CD4-positive, alpha-beta memory T cell (primary cell): ENCODE results near the gene PREPL. TPM values are rescaled to one million over a fixed set of nuclear protein-coding genes. Genes with fewer than 3 reads are reported as not detected.

ENCODE experiments used
- CTCF ChIA-PET: fragments of 350-600 bp; sonication (Branson Sonifier 250); formaldehyde crosslinking; loops from one replicate; lab custom pipeline; 2021; ENCODE audit warnings: inconsistent platforms; ENCODE audit not compliant: partially characterized antibody; lab: Charles Lee
- POLR2A ChIA-PET: fragments of 350-600 bp; sonication (Branson Sonifier 250); formaldehyde crosslinking; loops from one replicate; lab custom pipeline; 2021; ENCODE audit not compliant: partially characterized antibody; lab: Charles Lee
- DNase-seq, 5 donors: peaks; one replicate each; pipeline versions ENCODE4 v3.0.0 to v3.0.0-alpha.2; 2020 to 2022; ENCODE audit warnings: mixed read lengths in 1 of 5
- H3K27ac ChIP-seq: one replicate; pipeline ENCODE4 v1.7.0; 2013; ENCODE audit warnings: low read depth, low read length
- H3K27me3 ChIP-seq: 2 replicates; pipeline ENCODE4 v1.7.0; 2013; ENCODE audit warnings: mild to moderate bottlenecking, low read length, moderate library complexity; ENCODE audit not compliant: insufficient read depth
- H3K36me3 ChIP-seq: 2 replicates; pipeline ENCODE4 v1.7.0; 2013; ENCODE audit warnings: mild to moderate bottlenecking, low read length, moderate library complexity; ENCODE audit not compliant: insufficient read depth
- H3K4me1 ChIP-seq: 2 replicates; pipeline ENCODE4 v1.7.0; 2013; ENCODE audit warnings: mild to moderate bottlenecking, low read length, moderate library complexity; ENCODE audit not compliant: insufficient read depth
- H3K4me3 ChIP-seq, 2 donors: one replicate each; pipeline ENCODE4 v1.7.0; 2013; ENCODE audit warnings: low read length in 2 of 2, mild to moderate bottlenecking in 1 of 2
- H3K9me3 ChIP-seq, 2 donors: one replicate each; pipeline ENCODE4 v1.7.0; 2013; ENCODE audit warnings: low read length in 2 of 2, control low read depth in 1 of 2; ENCODE audit not compliant: control insufficient read depth in 1 of 2
- H3K27ac Mint-ChIP-seq, 7 donors: one replicate each; pipeline ENCODE4 v1.8.0; 2020 to 2021; ENCODE audit warnings: mixed read lengths in 7 of 7, mild to moderate bottlenecking in 6 of 7, inconsistent platforms in 3 of 7, moderate library complexity in 3 of 7
- H3K27me3 Mint-ChIP-seq, 2 donors: one replicate each; pipeline ENCODE4 v1.8.0; 2020 to 2021; ENCODE audit warnings: mixed read lengths in 2 of 2
- H3K36me3 Mint-ChIP-seq, 2 donors: one replicate each; pipeline ENCODE4 v1.8.0; 2020 to 2021; ENCODE audit warnings: mixed read lengths in 2 of 2, inconsistent platforms in 1 of 2, mild to moderate bottlenecking in 1 of 2
- H3K4me1 Mint-ChIP-seq, 4 donors: one replicate each; pipeline ENCODE4 v1.8.0; 2020 to 2021; ENCODE audit warnings: mixed read lengths in 4 of 4, mild to moderate bottlenecking in 1 of 4
- H3K4me3 Mint-ChIP-seq, 8 donors: one replicate each; pipeline ENCODE4 v1.8.0; 2020 to 2021; ENCODE audit warnings: mixed read lengths in 8 of 8, mild to moderate bottlenecking in 7 of 8, moderate library complexity in 6 of 8, inconsistent platforms in 3 of 8
- H3K9me3 Mint-ChIP-seq, 8 donors: one replicate each; pipeline ENCODE4 v1.8.0; 2020 to 2021; ENCODE audit warnings: mixed read lengths in 8 of 8, mild to moderate bottlenecking in 5 of 8, inconsistent platforms in 3 of 8, moderate library complexity in 1 of 8
- intact Hi-C: fragments of 100-400 bp; cut with micrococcal nuclease; formaldehyde crosslinking; loops from one replicate; pipeline ENCODE4 v1.15.1; 2023
- polyA plus RNA-seq, 2 donors: library from polyadenylated mRNA; unstranded; fragments of 300-500 nt; fragmentation: Illumina TruSeq; gene quantifications; one replicate each; pipeline ENCODE4 v1.2.3, GENCODE V29; 2021
- total RNA-seq, 2 experiments: library from RNA; stranded (reverse); gene quantifications; one replicate each; pipeline ENCODE4 v1.2.3, GENCODE V29; 2021

The PREPL gene
- total and polyA plus RNA-seq, 4 experiments from 2014 or later, result 19.6 to 42.8 (median 29.8) TPM

DNA sequence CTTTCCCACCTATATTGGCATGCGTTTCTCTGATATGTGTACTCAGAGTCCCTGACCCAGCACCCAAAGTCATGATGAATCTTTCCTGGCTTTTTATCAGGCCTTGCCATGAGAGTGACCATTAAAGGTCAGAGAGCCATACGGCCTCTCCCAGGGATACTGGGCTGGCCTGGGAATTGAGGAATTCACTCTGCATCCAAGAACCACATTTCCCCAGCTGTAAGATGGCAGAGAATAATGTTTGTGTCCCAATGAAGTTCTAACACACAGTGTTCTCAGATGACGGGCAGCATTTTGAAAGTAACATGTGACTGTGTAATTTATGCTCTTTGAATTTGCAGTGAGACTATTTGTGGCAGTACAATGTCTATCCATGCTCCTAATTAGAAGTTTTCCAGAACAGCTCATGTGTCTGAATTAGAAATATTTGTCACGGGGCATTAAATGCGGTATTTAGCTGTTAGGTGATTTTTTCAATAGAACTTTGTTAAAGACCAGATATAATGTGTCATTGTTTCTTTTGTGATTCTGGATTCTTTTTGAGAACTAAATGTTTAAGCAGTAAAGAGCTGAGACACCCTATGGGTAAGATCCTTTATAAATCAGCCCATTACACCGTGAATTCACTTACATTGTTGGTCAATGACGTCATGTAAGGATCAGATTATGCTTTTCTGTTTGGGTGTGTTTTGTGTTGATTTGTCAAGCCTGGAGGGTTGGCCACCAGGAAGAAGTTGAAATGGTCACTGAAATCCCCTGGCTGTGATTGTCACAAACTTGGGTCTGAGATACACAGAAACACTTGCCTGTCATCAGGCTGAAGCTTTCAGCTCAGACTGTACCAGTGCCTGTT is 93.3 kb downstream of the PREPL start:
- no peak for DNase-seq
- Histone ChIP-seq H3K4me3 (no peak overlapping the region), H3K27me3 (no peaks in the 10 kb centered on the region), H3K4me1 (no peaks in the 10 kb centered on the region), H3K27ac (no peak overlapping the region), H3K9me3 (no peaks in the 10 kb centered on the region), H3K36me3 (no peaks in the 10 kb centered on the region)
- Mint-ChIP-seq H3K36me3 (no peaks in the 10 kb centered on the region), H3K27me3 (peaks cover 0 to 2% of the 10 kb centered on the region in 2 donors), H3K9me3 (peaks cover 0 to 3% (median 0%) of the 10 kb centered on the region in 8 donors), H3K27ac (no peak overlapping the region), H3K4me3 (no peak overlapping the region), H3K4me1 (peaks cover 0 to 4% (median 0%) of the 10 kb centered on the region in 4 donors)
- ChIA-PET POLR2A (no interaction called here), CTCF (interaction anchor here (0.7 to 1.2 kb wide), 2 partner anchors 224 to 316 kb away, joined by 3 read pairs; no protein-coding TSS in a partner anchor)
- intact Hi-C loops, result no loop called here

Other genes with a start within 250 kb of the PREPL start
- 10 to 100 TPM; 69.0 to 79.3 TPM for gene PPM1B, start 192.6 kb downstream of the PREPL start, total RNA-seq
- 10 to 100 TPM; 52.4 to 61.1 TPM for gene PPM1B, start 192.6 kb downstream of the PREPL start, polyA plus RNA-seq
- gene SLC3A1, start 86.0 kb downstream of the PREPL start, total RNA-seq, result under 1 TPM; 0.41 to 0.64 TPM
- gene SLC3A1, start 86.0 kb downstream of the PREPL start, polyA plus RNA-seq, result under 1 TPM in 1 of 2 donors, not detected in 1; 0.79 TPM
- gene CAMKMT, start 453 bp upstream of the PREPL start, total RNA-seq, result 10 to 100 TPM; 15.3 to 16.2 TPM
- 10 to 100 TPM in 1 of 2 donors, 1 to 10 TPM in 1; 9.3 to 19.7 TPM for gene CAMKMT, start 453 bp upstream of the PREPL start, polyA plus RNA-seq